Suppressor macrophage treated with lipopolysaccharide for 4 hours (primary cell): ENCODE data around the gene ZNF536.
"Not testable (repeated sequence)": the region's sequence is repeated elsewhere in the genome, so short reads cannot be mapped to it uniquely, and the experiment has no call there.

Experiments
- DNase-seq: peaks from one replicate; pipeline ENCODE4 v3.0.0-alpha.2; 2020

The ZNF536 gene

DNA sequence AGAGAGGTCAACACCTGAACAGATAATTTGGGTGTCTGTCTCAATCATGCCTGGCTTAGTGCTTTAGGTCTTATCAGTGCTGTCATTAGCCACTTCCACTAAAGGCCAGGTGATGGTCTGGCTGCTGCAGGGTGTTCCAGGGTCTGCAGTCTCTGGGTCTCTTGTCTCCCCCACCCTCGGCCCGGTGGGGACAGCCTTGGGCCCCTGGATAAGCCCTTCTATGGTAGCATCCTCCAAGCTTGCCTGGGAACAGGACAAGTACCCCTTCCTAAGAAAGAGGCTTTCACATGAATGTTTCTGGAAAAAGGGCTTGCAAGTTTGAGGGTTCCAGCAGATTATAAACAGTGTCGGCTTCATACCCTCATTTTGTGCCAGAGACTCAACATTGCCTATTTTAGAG is 29.3 kb upstream of the ZNF536 start:
- DNase-seq: no peak

DNA sequence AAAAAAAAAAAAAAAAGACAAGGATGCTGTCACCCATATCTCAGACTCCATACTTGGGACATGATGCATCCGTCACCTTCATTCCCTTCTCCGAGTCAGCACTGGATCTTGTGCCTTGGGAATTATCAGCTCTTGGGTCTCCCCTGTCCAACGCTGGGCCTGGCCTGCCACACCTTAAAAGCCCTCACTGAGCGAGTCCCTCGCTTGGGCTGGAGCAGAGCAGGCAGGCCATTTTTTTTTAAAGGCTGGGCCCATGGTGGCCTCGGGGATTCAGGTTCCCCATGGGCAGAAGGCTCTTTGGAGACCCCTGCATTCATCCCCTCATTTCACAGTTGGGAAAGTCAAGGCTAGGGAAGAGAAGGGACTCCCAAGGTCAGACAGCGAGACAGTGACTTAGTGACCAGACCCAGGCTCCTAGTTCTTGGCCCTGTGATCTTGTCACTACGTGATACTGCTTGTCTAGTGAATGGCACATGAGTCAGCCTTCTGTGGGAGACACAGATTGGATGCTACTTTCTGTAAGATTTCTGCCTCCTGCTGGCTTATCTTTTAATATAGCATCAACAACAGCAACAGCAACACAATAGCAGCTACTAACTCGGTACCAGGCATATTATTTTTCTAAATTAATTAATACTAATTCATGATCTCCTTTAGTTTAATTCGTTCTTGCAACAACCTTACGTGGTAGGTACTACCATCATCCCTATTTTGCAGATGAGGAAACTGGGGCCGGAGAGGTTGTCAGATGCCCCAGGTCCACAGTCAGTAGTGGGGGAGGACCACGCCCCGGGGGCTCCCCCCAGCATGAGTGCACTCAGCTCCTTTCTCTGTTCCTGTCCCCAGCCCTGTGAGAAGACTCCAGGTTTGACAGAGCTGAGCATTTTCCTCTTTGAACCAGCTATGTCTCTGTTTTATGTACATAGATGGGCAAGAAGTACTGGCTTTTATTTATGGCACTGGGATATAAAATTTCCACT is 27.4 kb upstream of the ZNF536 start:
- DNase-seq: no peak

DNA sequence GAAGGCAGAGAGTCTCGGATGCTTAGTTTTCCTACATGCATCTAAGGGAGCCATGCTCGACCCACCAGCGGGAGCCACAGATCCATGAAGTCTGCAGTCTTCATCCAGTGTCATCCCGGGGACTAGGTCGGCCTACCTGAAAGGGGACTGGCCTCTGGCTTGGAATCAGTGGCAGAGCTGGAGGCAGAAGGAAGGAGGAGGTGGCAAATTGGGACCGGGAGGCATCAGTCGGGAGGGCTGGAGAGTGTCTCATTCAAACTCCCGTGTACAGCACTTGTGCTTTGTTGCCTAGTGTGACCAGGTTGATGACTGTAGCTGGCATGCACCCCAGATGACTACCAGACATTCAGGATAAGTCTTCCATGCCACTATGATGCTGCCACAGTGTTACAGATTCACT is 26.5 kb upstream of the ZNF536 start:
- no peak for DNase-seq

DNA sequence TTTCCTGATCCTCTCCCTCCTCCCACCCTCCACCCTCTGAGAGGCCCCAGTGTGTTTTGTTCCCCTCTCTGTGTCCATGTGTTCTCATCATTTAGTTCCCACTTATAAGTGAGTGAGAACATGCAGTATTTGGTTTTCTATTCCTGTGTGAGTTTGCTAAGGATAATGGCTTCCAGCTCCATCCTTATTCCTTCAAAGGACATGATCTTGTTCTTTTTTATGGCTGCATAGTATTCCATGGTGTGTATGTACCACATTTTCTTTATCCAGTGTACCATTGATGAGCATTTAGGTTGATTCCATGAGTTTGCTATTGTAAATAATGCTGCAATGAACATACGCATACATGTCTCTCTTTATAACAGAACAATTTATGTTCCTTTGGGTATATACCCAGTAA is 25.7 kb upstream of the ZNF536 start:
- DNase-seq: not testable (repeated sequence)

DNA sequence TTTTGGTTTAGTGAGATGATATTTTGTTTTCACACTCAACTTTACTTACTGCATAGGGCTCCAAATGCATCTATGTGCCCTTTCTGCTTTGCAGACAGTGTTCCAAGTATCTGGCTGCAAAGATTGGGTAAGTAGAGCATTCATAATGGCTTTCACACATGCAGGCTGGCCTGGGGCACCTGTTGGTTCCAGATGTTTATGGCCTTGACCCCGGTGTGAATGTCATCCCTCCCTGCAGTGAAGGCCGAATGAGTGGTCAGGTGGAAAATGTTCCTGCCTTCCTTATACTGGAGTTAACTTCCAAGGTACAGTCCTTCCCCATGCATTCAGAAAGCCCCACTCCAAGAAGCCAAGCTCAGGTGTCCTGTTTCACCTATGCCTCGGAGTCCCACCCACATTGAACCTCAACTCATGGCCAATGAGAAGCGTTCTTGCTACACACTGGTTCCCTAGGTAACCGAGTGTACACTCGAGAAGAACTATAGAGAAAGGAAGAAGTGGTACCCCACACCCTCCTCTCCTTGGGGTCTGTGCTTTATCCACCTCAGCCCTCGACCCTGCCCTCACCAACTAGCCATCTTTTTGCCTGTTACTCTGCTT is 23.0 kb upstream of the ZNF536 start:
- no peak for DNase-seq

DNA sequence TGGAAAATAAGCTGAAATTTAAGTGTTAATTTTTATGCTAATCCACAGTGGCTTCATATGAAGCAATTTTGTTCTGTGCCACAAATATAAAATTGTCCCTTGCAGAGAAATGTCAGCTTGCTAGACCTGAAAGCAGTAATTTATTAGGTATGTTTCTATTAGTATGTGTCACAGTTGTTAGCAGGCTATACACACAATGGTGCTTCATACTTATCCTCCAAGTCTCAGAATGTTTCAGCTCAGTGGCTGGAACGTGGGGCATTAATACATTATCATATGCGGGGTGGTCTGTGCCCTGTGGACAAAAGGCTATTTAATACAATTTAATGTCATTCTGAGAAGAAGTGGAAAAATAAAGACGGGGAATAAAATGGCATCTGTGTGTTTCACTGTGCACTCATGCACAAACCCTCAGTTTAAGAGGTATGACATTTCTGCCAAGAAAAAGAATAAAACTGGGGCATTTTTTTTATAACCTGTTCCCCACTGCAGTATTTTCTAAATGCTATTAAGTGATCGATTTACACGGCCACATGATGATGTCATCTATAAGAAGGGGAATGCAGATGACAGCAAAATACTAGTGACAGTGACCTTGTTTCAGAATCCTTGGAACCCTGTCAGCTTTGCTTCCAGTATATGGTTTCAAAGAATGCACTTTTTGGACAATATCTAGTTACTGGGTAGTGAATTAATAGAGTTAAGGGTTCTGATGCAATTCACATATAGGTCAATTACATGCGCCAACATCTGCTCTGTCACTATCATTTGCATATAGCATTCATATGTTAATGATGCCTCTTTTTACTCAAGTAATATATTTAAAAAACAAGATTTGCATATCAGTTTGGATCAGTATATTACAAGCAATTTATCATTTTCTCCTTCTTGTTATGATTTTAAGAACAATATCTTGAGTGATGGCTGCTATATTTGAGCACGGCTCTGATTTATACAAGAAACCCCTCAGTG is 21.2 kb upstream of the ZNF536 start:
- no peak for DNase-seq

DNA sequence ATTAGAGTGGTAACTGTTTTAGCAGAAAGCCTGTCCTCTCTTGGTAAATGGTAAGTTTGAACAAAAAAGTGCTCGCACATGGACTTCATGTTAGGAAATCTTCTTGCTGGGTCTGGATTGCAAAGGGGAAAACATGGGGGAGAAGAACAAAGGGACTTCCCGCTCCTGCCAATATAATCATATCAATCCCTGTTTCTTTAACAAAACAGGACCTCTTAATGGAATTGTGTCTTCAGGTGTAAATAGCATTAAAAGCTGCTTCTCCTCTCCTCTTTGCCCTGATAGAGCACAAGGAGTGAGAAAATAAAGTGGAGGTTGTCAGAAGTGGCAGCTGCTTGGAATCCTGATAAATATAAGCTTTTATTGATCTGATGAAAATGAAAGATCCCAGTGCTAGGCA is 20.4 kb upstream of the ZNF536 start:
- DNase-seq: no peak

DNA sequence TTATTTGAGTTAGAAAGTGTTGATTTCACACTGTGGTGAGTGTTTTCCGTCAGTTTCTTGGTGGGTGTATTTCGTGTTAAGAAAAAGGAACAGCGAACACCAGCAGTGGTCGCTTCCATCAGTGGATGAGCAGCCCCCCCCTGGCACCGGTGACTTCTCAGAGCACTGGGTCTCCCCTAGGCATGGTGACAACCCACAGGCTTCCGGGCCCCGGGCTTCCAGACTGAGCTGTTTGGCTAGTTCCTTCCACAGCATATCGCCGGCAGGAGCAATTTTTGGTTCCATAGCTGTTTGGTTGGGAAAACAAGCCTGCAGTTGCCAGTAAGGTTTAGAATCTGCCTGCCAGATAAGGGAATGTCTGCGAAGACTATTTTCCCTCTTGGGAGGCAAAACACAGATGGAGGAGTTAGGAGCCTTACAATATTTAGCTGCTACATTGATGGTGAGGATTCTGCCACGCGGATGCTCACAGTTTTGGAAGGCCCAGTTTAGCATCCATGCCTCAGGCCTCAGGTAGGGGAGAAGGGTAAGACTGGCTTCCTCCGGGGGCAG is 18.7 kb upstream of the ZNF536 start:
- no peak for DNase-seq

DNA sequence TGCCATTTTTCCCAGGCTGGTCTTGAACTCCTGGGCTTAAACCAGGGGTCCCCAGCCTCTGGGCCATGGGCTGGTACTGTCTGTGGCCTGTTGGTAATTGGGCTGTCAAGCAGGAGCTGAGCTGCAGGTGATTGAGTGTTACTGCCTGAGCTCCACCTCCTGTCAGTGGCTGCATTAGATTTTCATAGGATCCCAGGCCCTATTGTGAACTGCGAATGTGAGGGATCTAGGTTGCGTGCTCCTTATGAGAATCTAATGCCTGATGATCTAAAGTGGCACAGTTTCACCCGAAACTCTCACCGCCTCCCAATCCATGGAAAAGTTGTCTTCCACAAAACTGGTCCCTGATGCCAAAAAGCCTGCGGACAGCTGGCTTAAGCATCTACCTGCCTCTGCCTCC is 16.6 kb upstream of the ZNF536 start:
- no peak for DNase-seq

DNA sequence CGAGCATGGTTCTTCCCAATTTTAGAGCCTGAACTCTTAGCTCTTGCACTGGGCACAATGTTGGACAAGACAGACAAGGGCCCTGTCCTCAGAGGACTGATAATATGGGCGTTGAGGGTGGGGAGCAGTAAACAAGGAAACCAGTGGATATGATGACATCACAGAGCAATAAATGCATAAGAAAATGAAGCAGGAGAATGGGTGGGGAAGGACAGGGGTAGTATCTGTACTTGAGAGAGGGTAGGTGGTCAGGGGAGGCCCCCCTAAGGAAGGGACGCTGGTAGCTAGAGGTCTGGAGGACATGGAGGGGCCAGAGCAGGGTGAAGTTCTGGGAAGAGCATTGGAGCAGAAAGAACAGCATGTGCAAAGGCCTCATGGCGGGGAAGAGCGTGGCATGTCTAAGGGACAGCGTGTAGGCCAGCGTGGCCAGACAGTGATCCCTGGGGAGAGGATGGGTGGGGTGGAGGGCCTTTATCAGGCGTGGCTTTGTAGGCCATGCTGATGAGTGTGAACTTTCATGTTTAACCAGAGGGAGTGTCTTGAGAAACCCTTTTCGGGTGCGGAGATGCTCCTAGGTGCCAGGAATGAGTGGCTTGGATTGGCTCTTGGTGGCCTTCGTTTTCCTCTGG is 15.1 kb upstream of the ZNF536 start:
- DNase-seq: no peak

DNA sequence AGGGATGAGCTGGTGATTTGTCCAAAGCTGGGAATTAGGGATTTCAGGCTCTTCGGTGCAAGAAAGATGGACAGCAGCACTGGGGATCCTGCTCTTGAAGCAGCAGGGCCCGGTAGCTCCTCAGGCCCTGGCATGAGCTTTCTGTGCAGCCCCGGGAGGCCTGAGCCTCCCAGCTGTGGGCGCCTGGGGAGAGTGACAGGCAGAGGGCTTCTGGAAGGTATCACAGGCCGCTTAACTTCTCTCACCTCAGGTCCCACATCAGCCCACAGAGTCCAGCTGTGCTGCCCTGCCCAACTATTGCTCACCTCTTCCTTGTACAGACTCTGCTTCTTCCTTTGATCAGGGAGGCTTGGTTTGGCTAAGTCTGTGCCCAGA is 14.6 kb upstream of the ZNF536 start:
- DNase-seq: no peak

DNA sequence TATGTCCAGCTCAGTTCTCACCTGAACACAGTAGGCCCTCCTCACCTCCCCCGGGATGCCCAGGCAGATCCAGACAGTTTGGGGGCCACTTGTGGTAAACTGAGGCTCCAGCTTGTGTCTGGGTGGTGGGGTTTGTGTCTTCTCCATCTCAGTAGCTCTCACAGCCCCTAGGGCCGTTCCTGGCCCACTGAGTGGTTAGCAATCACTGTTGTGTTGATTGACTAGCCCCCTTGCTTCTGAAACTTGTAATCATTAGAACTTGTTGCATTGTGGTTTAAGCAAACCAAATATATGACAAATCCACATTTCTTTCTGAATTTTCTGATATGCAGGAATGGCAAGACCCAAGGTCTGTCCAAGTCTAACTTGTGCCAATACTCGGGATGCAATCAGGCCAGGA is 13.9 kb upstream of the ZNF536 start:
- DNase-seq: no peak

DNA sequence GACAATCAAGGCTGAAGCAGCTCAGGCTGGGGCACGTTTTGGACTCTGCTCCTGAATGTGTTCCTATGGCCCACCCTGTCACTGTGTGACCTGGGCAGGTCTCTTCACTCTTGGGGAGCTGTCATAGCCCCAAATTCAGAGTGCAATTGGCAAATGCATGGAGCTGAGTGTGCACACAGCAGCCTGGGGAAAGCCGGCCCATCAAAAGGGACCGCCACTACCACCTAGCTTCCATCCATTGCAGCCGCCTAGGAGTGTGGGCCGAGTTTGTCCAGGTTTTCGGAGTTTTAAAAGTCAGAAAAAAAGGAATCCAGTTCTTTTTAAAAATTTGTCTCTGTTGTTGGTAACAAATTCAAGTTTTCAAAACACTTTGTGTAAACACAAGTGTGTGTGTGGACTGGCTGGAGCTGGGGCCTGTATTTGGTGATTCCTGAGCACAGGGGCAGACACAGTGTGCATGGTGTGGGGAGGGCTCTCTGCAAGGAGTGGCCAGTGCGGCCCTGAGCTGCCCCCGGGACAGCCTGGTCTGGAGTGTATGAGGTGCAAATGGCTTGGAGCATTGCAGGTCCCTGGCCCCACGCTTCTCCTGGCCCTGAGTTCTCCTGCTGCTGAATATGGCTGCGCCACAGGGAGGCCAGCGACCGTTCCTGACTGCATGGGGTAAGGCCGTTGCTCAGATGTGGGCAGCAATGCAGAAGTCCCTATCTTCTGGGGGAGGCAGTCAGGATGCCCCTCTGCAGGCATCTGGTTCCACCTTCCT is 13.2 kb upstream of the ZNF536 start:
- DNase-seq: no peak

DNA sequence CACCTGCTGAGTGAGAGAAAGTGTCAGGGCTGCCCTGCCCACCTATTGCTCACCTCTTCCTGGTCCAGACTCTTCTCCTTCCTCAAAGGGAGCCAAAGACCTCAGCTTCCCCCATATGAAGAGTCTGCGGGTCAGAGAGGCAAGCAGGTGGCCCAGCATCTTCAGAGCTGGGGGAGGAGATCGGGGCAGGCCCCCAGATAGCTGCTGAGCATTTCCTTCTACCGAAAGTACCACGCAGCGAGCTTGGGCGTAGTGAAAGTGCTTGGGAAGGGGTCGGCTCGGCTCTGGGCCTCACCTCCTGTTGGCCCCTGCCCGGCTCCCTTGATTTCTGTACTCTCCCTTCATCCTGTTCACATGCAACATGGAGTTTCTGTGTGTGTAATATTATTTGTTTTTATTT is 12.2 kb upstream of the ZNF536 start:
- DNase-seq: no peak

DNA sequence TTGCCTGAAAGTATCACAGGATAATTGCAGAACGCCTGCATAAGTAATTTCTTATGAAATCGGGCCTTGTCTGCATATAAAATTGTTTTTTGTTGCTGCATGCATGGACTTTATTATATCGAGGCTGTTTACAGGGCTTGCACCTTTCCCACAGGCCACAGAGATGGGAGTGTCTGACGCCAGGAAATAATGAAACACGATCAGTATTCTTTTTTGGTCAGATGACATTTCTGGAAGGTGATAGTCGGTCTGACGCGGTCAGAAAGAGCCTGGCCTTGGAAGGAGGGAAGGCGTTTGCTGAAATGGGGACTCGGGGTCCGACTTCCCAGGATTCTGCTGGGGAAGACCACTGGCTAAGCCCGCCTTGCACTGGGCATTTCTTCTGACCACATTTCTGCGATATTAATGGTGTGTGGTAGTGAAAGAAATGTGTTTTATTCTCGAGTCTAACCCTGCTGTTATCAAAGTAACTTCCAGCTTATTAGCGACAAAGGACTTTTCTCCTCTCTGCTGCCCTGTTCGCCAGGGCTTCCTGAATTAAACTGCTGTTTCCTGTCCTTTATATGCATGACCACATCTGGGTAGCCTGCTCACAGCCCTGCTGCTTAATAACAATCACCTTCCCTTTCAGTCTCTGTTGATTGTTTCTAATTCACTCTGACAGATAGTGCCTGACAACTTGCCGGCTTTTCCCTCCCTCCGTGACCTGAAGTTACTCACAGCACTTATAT is 11.6 kb upstream of the ZNF536 start:
- no peak for DNase-seq

DNA sequence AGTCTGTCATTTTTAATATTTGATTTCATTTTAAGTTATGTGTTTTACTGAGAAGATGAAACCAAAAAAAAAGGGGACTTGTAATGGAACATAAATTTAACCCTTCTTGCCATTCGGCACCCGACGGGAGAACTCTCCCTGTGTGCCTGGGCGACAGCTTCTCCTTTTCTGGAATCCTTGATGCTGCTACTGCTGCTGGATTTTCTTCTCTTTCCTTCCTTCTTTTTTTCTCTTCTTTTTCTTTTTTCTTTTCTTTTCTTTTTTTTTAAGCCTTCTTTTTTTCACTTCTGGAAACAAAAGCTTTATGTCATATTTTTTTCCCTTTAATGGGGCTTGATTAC is 11.1 kb upstream of the ZNF536 start:
- no peak for DNase-seq

DNA sequence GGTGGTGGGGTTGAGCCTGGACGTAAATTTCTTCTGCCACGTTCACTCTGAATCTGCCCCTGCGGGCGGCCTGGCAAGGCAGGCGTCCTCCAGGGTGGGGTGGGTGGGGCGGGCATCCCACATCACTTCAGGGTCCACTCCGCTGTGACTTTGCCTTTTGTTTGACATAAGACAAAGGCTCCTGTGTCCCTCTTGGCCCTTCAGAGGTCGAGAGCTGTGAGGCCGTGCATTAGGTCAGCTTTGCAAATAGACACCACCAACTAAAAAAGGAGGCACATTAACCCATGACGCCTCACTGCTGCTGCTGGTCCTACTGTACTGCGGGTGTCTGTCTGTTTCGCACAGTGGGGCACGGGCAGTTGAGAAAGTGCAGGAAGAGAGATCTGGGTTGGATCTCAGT is 10.5 kb upstream of the ZNF536 start:
- DNase-seq: no peak

DNA sequence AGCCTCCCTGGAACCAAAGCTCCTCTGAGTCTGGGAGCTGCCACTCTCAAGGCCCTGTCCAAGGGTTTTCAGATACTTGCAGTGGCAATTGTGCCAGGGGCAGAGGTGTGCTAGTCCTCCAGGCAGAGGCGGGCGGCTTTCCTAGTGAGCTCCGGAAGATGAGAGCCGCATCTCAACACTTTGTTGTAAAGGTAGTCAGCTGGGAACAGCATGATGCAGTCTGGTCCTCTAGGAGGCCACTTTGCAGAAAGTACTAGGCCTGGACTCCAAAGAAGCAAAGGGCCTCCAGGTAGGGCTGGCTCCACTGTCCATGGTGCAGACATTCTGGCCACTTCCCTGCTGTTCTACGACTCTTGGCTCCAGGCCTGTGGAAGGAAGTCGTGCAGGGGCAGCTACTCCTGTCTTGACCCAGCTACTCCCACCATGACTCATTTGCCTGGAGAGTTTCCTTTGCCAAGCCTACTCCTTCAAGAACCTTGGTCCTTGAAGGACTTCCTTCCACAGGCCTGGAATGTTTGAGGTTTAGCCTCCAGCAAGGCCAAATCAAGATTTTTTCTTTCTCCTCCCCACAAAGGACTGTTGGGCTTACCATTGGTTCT is 9.9 kb upstream of the ZNF536 start:
- DNase-seq: no peak

DNA sequence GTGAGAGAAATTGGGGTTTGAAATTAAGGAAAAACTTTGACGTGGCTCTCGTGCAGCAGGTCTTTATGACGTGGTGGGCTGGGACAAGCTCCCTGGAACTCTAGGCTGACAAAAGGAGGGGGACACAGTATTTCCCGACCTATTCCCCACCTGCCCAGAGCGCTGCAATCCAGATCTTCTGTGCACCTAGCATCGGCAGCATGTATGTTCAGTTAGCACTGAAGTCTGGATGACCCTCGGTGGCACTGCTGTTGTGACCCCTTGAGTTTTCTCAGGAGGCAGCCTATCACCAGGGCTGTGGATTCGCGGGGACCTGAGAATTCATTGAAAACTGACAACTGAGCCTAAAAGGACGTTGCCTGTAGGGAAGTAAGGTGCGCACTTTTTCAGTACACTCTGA is 9.1 kb upstream of the ZNF536 start:
- DNase-seq: no peak

DNA sequence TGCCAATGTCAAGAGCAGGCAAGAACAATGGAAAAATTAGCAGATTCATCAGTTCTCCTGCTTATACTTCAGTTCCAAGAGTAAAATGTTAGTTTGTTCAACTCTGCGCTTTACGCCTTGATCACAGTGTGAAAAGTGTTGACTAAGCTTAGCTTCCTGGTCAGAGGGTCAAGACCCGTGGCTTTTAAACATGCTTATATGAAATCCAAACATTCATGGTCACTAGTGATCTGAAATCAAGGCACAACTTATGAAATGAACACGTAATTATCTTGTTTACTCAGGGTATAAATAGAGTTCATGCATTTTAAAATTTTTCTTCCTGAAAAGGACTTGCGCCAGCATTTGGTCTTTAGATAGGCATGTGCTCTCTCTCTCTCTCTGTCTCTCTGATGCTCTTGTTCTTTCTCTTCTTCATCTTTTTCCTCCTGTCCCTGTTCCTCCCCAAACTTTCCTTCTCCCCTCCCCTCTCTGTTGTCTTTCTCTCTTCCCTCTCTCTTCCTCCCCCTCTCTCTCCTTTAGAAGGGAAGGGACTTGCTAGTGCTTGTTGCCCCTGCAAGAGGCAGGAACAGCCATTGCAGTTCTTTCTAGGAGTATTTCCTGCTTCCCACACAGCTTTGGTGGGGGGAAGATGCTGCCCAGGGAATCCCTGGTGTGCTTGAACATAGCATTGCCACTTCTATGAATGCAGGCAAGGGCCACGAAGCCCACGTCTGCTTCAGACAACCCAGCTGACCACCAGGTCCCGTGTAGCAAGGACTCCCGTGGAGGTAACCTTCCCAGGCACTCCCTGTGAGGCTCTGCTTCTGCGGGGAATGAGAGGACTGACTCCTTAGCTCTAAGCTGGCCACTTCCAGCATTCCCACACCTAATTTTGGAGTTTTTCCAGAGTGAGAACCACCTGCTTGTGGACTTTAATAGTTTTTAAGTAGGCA is 7.1 kb upstream of the ZNF536 start:
- no peak for DNase-seq
